Upper lobe of left lung (tissue), 6 donors: ENCODE measurements around the gene STIM2. TPM values are rescaled to one million over a fixed set of nuclear protein-coding genes. Genes with fewer than 3 reads are reported as not detected.

Experiments
- ATAC-seq, 2 donors: fragments of 200-7000 bp; cut with Tn5 transposase; one replicate each; pipeline ENCODE4 v1.9.1; 2022; ENCODE audit warnings: mild to moderate bottlenecking in 2 of 2, moderate library complexity in 2 of 2; ENCODE audit not compliant: low FRiP score in 2 of 2
- DNase-seq, 2 donors: peaks; one replicate each; pipeline ENCODE4 v3.0.0-alpha.2; 2019 to 2020
- H3K27ac ChIP-seq, 4 donors: fragments of 200-600 bp; sonication (generic); one replicate each; pipeline ENCODE4 v1.5.1; 2016 to 2019
- H3K27me3 ChIP-seq, 4 donors: fragments of 200-600 bp; sonication (generic); one replicate each; pipeline ENCODE4 v1.5.1; 2017 to 2019
- H3K36me3 ChIP-seq, 4 donors: fragments of 200-600 bp; sonication (generic); one replicate each; pipeline ENCODE4 v1.5.1; 2016 to 2019
- H3K4me1 ChIP-seq, 4 donors: fragments of 200-600 bp; sonication (generic); one replicate each; pipeline ENCODE4 v1.5.1; 2018 to 2019
- H3K4me3 ChIP-seq, 4 donors: fragments of 200-600 bp; sonication (generic); one replicate each; pipeline ENCODE4 v1.5.1; 2017 to 2019; ENCODE audit warnings: mild to moderate bottlenecking in 2 of 4, moderate library complexity in 1 of 4
- H3K9me3 ChIP-seq, 4 donors: fragments of 200-600 bp; sonication (generic); one replicate each; pipeline ENCODE4 v1.5.1; 2018 to 2019
- CTCF ChIP-seq, 6 experiments: fragments of 450-650 bp in 4 of 6; fragments of 200-600 bp in 2 of 6; sonication (generic) in 2 of 6; IDR thresholded peaks; one replicate each; pipeline ENCODE4 v1.5.1; 2016 to 2019; ENCODE audit warnings: antibody characterized with exemption in 6 of 6
- EP300 ChIP-seq, 4 donors: sonication (generic); formaldehyde crosslinking; IDR thresholded peaks; one replicate each; pipeline ENCODE4 v1.5.1; 2017; ENCODE audit warnings: antibody characterized with exemption in 4 of 4, control low read depth in 2 of 4
- POLR2A ChIP-seq, 4 donors: fragments of 450-650 bp; IDR thresholded peaks; one replicate each; pipeline ENCODE4 v1.5.1; 2016 to 2017; ENCODE audit warnings: antibody characterized with exemption in 4 of 4, mild to moderate bottlenecking in 2 of 4
- POLR2AphosphoS5 ChIP-seq, 2 donors: sonication (generic); formaldehyde crosslinking; IDR thresholded peaks; one replicate each; pipeline ENCODE4 v1.5.1; 2017; ENCODE audit warnings: antibody characterized with exemption in 2 of 2
- WGBS, 2 donors: methylation state at CpG; one replicate each; pipeline ENCODE4 v1.1.5; 2017 to 2018; 5-methylcytosine and 5-hydroxymethylcytosine counted together
- total RNA-seq, 6 donors: library from RNA; depleted of rRNA in 4 of 6; stranded (reverse); fragments of >200 nt in 4 of 6; gene quantifications; one replicate each; pipeline versions ENCODE4 v1.1.0 to v1.2.1, GENCODE V29; 2016 to 2021
- donor health status: DM: no; HTN: no; CAD: no; lungs with moderate emphysema.
- donor health status: DM: no; HTN: yes; CAD: no; lungs with severe emphysema.

The STIM2 gene
- total RNA-seq, 6 donors from 2014 or later = 21.6 to 54.3 (median 37.8) TPM

- Histone ChIP-seq H3K27ac (no peak overlapping the region), H3K27me3 (no peaks in the 10 kb centered on the region), H3K36me3 (no peaks in the 10 kb centered on the region), H3K9me3 (no peaks in the 10 kb centered on the region), H3K4me1 (peaks cover 0 to 4% (median 2%) of the 10 kb centered on the region in 4 donors), H3K4me3 (no peak overlapping the region)
- 96 to 97% methylated on average over 4 of the region's 5 CpGs for WGBS, 2 donors
- DNase-seq (no peak), ATAC-seq (no peak)
- no peak for TF ChIP-seq CTCF (IDR thresholded peaks at IDR 0.05)
- TF ChIP-seq POLR2A (IDR thresholded peaks at IDR 0.05) = no peak
- TF ChIP-seq POLR2AphosphoS5 (IDR thresholded peaks at IDR 0.05) = no peak
- no peak for TF ChIP-seq EP300 (IDR thresholded peaks at IDR 0.05)
Measured at GRCh38 chr4:26840786-26841185, 19.9 kb upstream of the STIM2 start.

GRCh38 chr4:26842911-26843310 is 17.7 kb upstream of the STIM2 start:
- H3K27ac ChIP-seq = no peak overlapping the region

GRCh38 chr4:26850528-26850927 is 10.1 kb upstream of the STIM2 start:
- ATAC-seq = peak in 1 of 2 donors; percentile 29
- no peaks in the 10 kb centered on the region for H3K9me3 ChIP-seq
- DNase-seq = no peak
- no peaks in the 10 kb centered on the region for H3K27me3 ChIP-seq
- H3K36me3 ChIP-seq = no peaks in the 10 kb centered on the region
- H3K27ac ChIP-seq = no peak overlapping the region
- no peak overlapping the region for H3K4me3 ChIP-seq
- H3K4me1 ChIP-seq = no peaks in the 10 kb centered on the region
- 88 to 95% methylated on average over 1 of the region's 1 CpG for WGBS, 2 donors
- TF ChIP-seq CTCF (IDR thresholded peaks at IDR 0.05) (no peak), EP300 (IDR thresholded peaks at IDR 0.05) (no peak), POLR2AphosphoS5 (IDR thresholded peaks at IDR 0.05) (no peak), POLR2A (IDR thresholded peaks at IDR 0.05) (no peak)

More at GRCh38 chr4:26842911-26843310, 17.7 kb upstream of the STIM2 start:
- Histone ChIP-seq H3K36me3 (no peaks in the 10 kb centered on the region), H3K4me1 (peaks cover 0 to 4% (median 2%) of the 10 kb centered on the region in 4 donors), H3K9me3 (no peaks in the 10 kb centered on the region), H3K27me3 (no peaks in the 10 kb centered on the region), H3K4me3 (no peak overlapping the region)
- DNase-seq = no peak
- TF ChIP-seq POLR2AphosphoS5 (IDR thresholded peaks at IDR 0.05) (no peak), CTCF (IDR thresholded peaks at IDR 0.05) (no peak), POLR2A (IDR thresholded peaks at IDR 0.05) (no peak), EP300 (IDR thresholded peaks at IDR 0.05) (no peak)
- no peak for ATAC-seq
- WGBS, 2 donors = 39 to 47% methylated on average over 2 of the region's 2 CpGs

GRCh38 chr4:26851129-26851528 is 9.5 kb upstream of the STIM2 start:
- H3K4me3 ChIP-seq = no peak overlapping the region
- H3K9me3 ChIP-seq = no peaks in the 10 kb centered on the region
- no peak for DNase-seq
- H3K27ac ChIP-seq = no peak overlapping the region
- no peaks in the 10 kb centered on the region for H3K27me3 ChIP-seq
- WGBS, 2 donors = 98 to 100% methylated on average over 2 of the region's 2 CpGs
- no peaks in the 10 kb centered on the region for H3K36me3 ChIP-seq
- TF ChIP-seq CTCF (IDR thresholded peaks at IDR 0.05) (no peak), EP300 (IDR thresholded peaks at IDR 0.05) (no peak), POLR2AphosphoS5 (IDR thresholded peaks at IDR 0.05) (no peak), POLR2A (IDR thresholded peaks at IDR 0.05) (no peak)
- ATAC-seq = no peak
- H3K4me1 ChIP-seq = no peaks in the 10 kb centered on the region

GRCh38 chr4:26854701-26855100 is 5.9 kb upstream of the STIM2 start:
- no peak overlapping the region for H3K4me3 ChIP-seq
- no peak for ATAC-seq
- H3K9me3 ChIP-seq = no peaks in the 10 kb centered on the region
- H3K27ac ChIP-seq = no peak overlapping the region
- TF ChIP-seq POLR2A (IDR thresholded peaks at IDR 0.05) = no peak
- TF ChIP-seq EP300 (IDR thresholded peaks at IDR 0.05) = no peak
- no peak for TF ChIP-seq POLR2AphosphoS5 (IDR thresholded peaks at IDR 0.05)
- no peak for TF ChIP-seq CTCF (IDR thresholded peaks at IDR 0.05)
- no peaks in the 10 kb centered on the region for H3K36me3 ChIP-seq
- no peak for DNase-seq
- H3K27me3 ChIP-seq = no peaks in the 10 kb centered on the region
- WGBS, 2 donors = 76% methylated on average over 6 of the region's 6 CpGs
- H3K4me1 ChIP-seq = peaks cover 19 to 22% (median 20%) of the 10 kb centered on the region in 4 donors
